ENCODE results near the gene SREBF2. TPM values are rescaled to one million over a fixed set of nuclear protein-coding genes. Genes with fewer than 3 reads are reported as not detected.
A peak's percentile ranks its signal among the peaks of the same experiment; 100 is the strongest.

Gene SREBF2
- total RNA-seq, 1 donor from 2014 or later: 89.7 TPM

- intact Hi-C loops (cut with micrococcal nuclease): loop anchor here (5.0 kb wide), 1 partner anchor 127 kb away; no protein-coding TSS in a partner anchor
- DNase-seq (no peak), ATAC-seq (no peak)
Observed at GRCh38 chr22:41949297-41949965, 116.5 kb downstream of the SREBF2 start.

GRCh38 chr22:41951898-41952474 lies 119.1 kb downstream of the SREBF2 start, which contains the start of gene SMIM45:
Gene SMIM45, plus strand, starts transcription at chr22:41952150.
- ATAC-seq: no peak
- DNase-seq: no peak
- intact Hi-C loops (cut with micrococcal nuclease): no loop called here

- ATAC-seq: no peak
- intact Hi-C loops (cut with micrococcal nuclease): no loop called here
Observed at GRCh38 chr22:41952713-41953112, 119.8 kb downstream of the SREBF2 start.

More at GRCh38 chr22:41952713-41953112, 119.8 kb downstream of the SREBF2 start:
- no peak for DNase-seq

Small RNA genes within 50 kb of the gene (microRNA-seq; reads per million reads assigned to microRNA genes)
- gene MIR33A (ENCODE audit: borderline number of aligned reads): 12.7 reads per million, percentile 9 among the genes with 10 or more reads in this experiment

Other genes with a start within 250 kb of the SREBF2 start
- gene PMM1, start 243.3 kb upstream of the SREBF2 start, total RNA-seq: 12.9 TPM
- 53.6 TPM for gene DESI1, start 212.1 kb upstream of the SREBF2 start, total RNA-seq
- gene XRCC6, start 211.8 kb upstream of the SREBF2 start, total RNA-seq: 172 TPM
- gene SNU13, start 144.2 kb upstream of the SREBF2 start, total RNA-seq: 229 TPM
- 0.57 TPM for gene MEI1, start 133.6 kb upstream of the SREBF2 start, total RNA-seq
- gene CCDC134, start 32.4 kb upstream of the SREBF2 start, total RNA-seq: 5.9 TPM
- 10.2 TPM for gene SHISA8, start 82.0 kb downstream of the SREBF2 start, total RNA-seq
- 1.6 TPM for gene TNFRSF13C, start 93.7 kb downstream of the SREBF2 start, total RNA-seq
- 0.52 TPM for gene CENPM, start 114.0 kb downstream of the SREBF2 start, total RNA-seq
- 0.22 TPM for gene SEPTIN3, start 136.3 kb downstream of the SREBF2 start, total RNA-seq
- 0.47 TPM for gene WBP2NL, start 165.7 kb downstream of the SREBF2 start, total RNA-seq
- 13.4 TPM for gene NAGA, start 237.7 kb downstream of the SREBF2 start, total RNA-seq
- 2.7 TPM for gene PHETA2, start 241.1 kb downstream of the SREBF2 start, total RNA-seq
- gene SMDT1, start 246.6 kb downstream of the SREBF2 start, total RNA-seq: 165 TPM